C4-2B (cell line): ENCODE results near the gene SNRNP70.
"Not testable (repeated sequence)": the region's sequence is repeated elsewhere in the genome, so short reads cannot be mapped to it uniquely, and the experiment has no call there.

Experiments used
- ZFX ChIP-seq: fragments of 450-650 bp; IDR thresholded peaks from 2 replicates; pipeline ENCODE4 v1.6.1; 2017
- TF ChIP-seq, protein P1 (sequence below): fragments of 450-650 bp; conservative IDR thresholded peaks from 2 replicates; pipeline ENCODE4 v1.5.1; 2017; ENCODE audit warnings: mild to moderate bottlenecking

DNA sequence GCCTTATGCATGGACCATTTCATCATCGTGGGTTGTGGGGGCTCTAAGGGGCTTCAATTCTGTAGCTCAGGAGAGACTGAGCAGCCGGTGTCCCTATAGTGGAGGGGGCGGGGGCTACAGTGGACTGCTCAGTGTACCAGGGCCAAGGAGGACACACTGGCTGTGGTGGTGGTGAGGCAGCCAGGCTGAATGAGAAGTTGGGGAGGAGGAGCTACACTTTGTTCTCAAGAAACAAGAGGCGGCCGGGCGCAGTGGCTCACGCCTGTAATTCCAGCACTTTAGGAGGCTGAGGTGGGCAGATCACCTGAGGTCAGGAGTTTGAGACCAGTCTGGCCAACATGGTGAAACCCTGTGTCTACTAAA, 61.1 kb downstream of the SNRNP70 start:
- TF ChIP-seq, protein P1, sequence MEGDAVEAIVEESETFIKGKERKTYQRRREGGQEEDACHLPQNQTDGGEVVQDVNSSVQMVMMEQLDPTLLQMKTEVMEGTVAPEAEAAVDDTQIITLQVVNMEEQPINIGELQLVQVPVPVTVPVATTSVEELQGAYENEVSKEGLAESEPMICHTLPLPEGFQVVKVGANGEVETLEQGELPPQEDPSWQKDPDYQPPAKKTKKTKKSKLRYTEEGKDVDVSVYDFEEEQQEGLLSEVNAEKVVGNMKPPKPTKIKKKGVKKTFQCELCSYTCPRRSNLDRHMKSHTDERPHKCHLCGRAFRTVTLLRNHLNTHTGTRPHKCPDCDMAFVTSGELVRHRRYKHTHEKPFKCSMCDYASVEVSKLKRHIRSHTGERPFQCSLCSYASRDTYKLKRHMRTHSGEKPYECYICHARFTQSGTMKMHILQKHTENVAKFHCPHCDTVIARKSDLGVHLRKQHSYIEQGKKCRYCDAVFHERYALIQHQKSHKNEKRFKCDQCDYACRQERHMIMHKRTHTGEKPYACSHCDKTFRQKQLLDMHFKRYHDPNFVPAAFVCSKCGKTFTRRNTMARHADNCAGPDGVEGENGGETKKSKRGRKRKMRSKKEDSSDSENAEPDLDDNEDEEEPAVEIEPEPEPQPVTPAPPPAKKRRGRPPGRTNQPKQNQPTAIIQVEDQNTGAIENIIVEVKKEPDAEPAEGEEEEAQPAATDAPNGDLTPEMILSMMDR = not testable (repeated sequence)
- TF ChIP-seq ZFX = not testable (repeated sequence)
